Esophagus mucosa (tissue), 1 donor: ENCODE measurements around the gene PRRC2B. TPM values are rescaled to one million over a fixed set of nuclear protein-coding genes. Genes with fewer than 3 reads are reported as not detected.

Experiments
- ATAC-seq: fragments of 200-7000 bp; cut with Tn5 transposase; one replicate; pipeline ENCODE4 v1.9.1; 2020
- total RNA-seq: library from RNA; stranded (reverse); gene quantifications from one replicate; pipeline ENCODE4 v1.2.4, GENCODE V29; 2023
- donor health status: DM: yes; HTN: yes; CAD: no.

PRRC2B gene
- total RNA-seq, 1 donor from 2014 or later, result 82.9 TPM

GRCh38 chr9:131410044-131410491 is 16.2 kb downstream of the PRRC2B start:
- no peak for ATAC-seq

- ATAC-seq, result peak; percentile 17
Measured at GRCh38 chr9:131411719-131412681, 18.1 kb downstream of the PRRC2B start.

GRCh38 chr9:131416509-131416908 is 22.6 kb downstream of the PRRC2B start:
- ATAC-seq, result no peak

GRCh38 chr9:131417264-131418142 is 23.6 kb downstream of the PRRC2B start:
- ATAC-seq, result no peak

GRCh38 chr9:131418143-131419025 is 24.5 kb downstream of the PRRC2B start:
- no peak for ATAC-seq

- no peak for ATAC-seq
Measured at GRCh38 chr9:131419026-131419614, 25.2 kb downstream of the PRRC2B start.

- ATAC-seq, result no peak
Measured at GRCh38 chr9:131419716-131420115, 25.8 kb downstream of the PRRC2B start.

GRCh38 chr9:131420980-131421624 is 27.2 kb downstream of the PRRC2B start:
- peak; percentile 20 for ATAC-seq

GRCh38 chr9:131421691-131422090 is 27.8 kb downstream of the PRRC2B start:
- no peak for ATAC-seq

- ATAC-seq, result peak; percentile 51
Measured at GRCh38 chr9:131422241-131422792, 28.4 kb downstream of the PRRC2B start.

- ATAC-seq, result peak; percentile 93
Measured at GRCh38 chr9:131423171-131423581, 29.3 kb downstream of the PRRC2B start.

- ATAC-seq, result no peak
Measured at GRCh38 chr9:131426545-131426944, 32.7 kb downstream of the PRRC2B start.

- ATAC-seq, result no peak
Measured at GRCh38 chr9:131429121-131430012, 35.5 kb downstream of the PRRC2B start.

- peak; percentile 95 for ATAC-seq
Measured at GRCh38 chr9:131432050-131432449, 38.2 kb downstream of the PRRC2B start.

GRCh38 chr9:131432597-131433301 is 38.9 kb downstream of the PRRC2B start:
- peak; percentile 41 for ATAC-seq

GRCh38 chr9:131433302-131433854 is 39.5 kb downstream of the PRRC2B start:
- peak; percentile 5 for ATAC-seq

- ATAC-seq, result no peak
Measured at GRCh38 chr9:131434673-131435072, 40.8 kb downstream of the PRRC2B start.

- no peak for ATAC-seq
Measured at GRCh38 chr9:131436376-131436775, 42.5 kb downstream of the PRRC2B start.

- no peak for ATAC-seq
Measured at GRCh38 chr9:131436865-131437271, 43.0 kb downstream of the PRRC2B start.
